Lower leg skin (tissue), 4 donors: Measurements from ENCODE around the gene MYCBP2. TPM values are rescaled to one million over a fixed set of nuclear protein-coding genes. Genes with fewer than 3 reads are reported as not detected.
A peak's percentile ranks its signal among the peaks of the same experiment; 100 is the strongest.

Experiments used
- DNase-seq, 2 donors: peaks; one replicate each; pipeline ENCODE4 v3.0.0-alpha.2; 2019; ENCODE audit warnings: low spot score in 2 of 2
- H3K4me3 ChIP-seq: fragments of 200-600 bp; sonication (generic); 2 replicates; pipeline ENCODE4 v1.5.1; 2017; ENCODE audit warnings: mild to moderate bottlenecking, low read depth; ENCODE audit not compliant: poor library complexity, severe bottlenecking
- CTCF ChIP-seq, 3 donors: fragments of 450-650 bp; IDR thresholded peaks; one replicate each; pipeline ENCODE4 v1.5.1; 2016; ENCODE audit warnings: antibody characterized with exemption in 3 of 3, mild to moderate bottlenecking in 3 of 3, moderate library complexity in 2 of 3
- POLR2A ChIP-seq, 2 donors: fragments of 450-650 bp; IDR thresholded peaks; one replicate each; pipeline ENCODE4 v1.6.1; 2016 to 2017; ENCODE audit warnings: antibody characterized with exemption in 2 of 2, mild to moderate bottlenecking in 1 of 2, moderate library complexity in 1 of 2
- WGBS, 2 donors: methylation state at CpG; one replicate each; pipeline ENCODE4 v1.1.5; 2018; 5-methylcytosine and 5-hydroxymethylcytosine counted together
- intact Hi-C: fragments of 100-400 bp; cut with DNase I; formaldehyde crosslinking; loops from one replicate; pipeline ENCODE4 v1.15.0; 2023; ENCODE audit warnings: low total_unique reads
- total RNA-seq, 4 donors: library from RNA; depleted of rRNA; stranded (reverse); fragments of >200 nt; gene quantifications; one replicate each; pipeline ENCODE4 v1.1.0, GENCODE V29; 2016

Gene MYCBP2
- total RNA-seq = 100 to 1,000 TPM; 189 to 242 (median 231) TPM

- peak within 1 kb of the TSS; percentile 97 for H3K4me3 ChIP-seq
- TF ChIP-seq CTCF (IDR thresholded peaks at IDR 0.05) = no peak
- TF ChIP-seq POLR2A (IDR thresholded peaks at IDR 0.05) = peak in 1 of 2 donors; percentile 88
- WGBS, 2 donors = 2 to 3% methylated on average over 30 of the region's 35 CpGs
- intact Hi-C loops = no loop called here
- DNase-seq = peak; percentile 98 to 99
These were observed at the start of gene MYCBP2 for GRCh38 chr13:77326905-77327604. Gene MYCBP2, minus strand, starts transcription at chr13:77327094. Its CDS starts 319 bp downstream, at chr13:77326775.

GRCh38 chr13:77375560-77376108 is 48.7 kb upstream of the MYCBP2 start:
- no peak overlapping the region for H3K4me3 ChIP-seq
- intact Hi-C loops = no loop called here
- 89 to 100% methylated on average over 1 of the region's 1 CpG for WGBS, 2 donors
- DNase-seq = no peak
- TF ChIP-seq CTCF (IDR thresholded peaks at IDR 0.05) = no peak
- TF ChIP-seq POLR2A (IDR thresholded peaks at IDR 0.05) = no peak

- 71 to 74% methylated on average over 2 of the region's 2 CpGs for WGBS, 2 donors
- no peak for DNase-seq
- TF ChIP-seq CTCF (IDR thresholded peaks at IDR 0.05) = no peak
- no peak for TF ChIP-seq POLR2A (IDR thresholded peaks at IDR 0.05)
- H3K4me3 ChIP-seq = no peak overlapping the region
- intact Hi-C loops = no loop called here
These were observed 47.9 kb upstream of the MYCBP2 start for GRCh38 chr13:77374786-77375185.

GRCh38 chr13:77374339-77374738 is 47.4 kb upstream of the MYCBP2 start:
- intact Hi-C loops = no loop called here
- DNase-seq = no peak
- TF ChIP-seq CTCF (IDR thresholded peaks at IDR 0.05) (no peak), POLR2A (IDR thresholded peaks at IDR 0.05) (no peak)
- 73 to 77% methylated on average over 1 of the region's 1 CpG for WGBS, 2 donors
- no peak overlapping the region for H3K4me3 ChIP-seq

- intact Hi-C loops = no loop called here
- no peak for DNase-seq
- WGBS, 2 donors = 85 to 88% methylated on average over 1 of the region's 1 CpG
- TF ChIP-seq POLR2A (IDR thresholded peaks at IDR 0.05) (no peak), CTCF (IDR thresholded peaks at IDR 0.05) (no peak)
- H3K4me3 ChIP-seq = no peak overlapping the region
These were observed 46.6 kb upstream of the MYCBP2 start for GRCh38 chr13:77373502-77373901.
